Esophagus muscularis mucosa (tissue), 3 donors: Measurements from ENCODE around the gene MRPL41.
"Not testable (repeated sequence)": the region's sequence is repeated elsewhere in the genome, so short reads cannot be mapped to it uniquely, and the experiment has no call there.

Source experiments
- POLR2A ChIP-seq: fragments of 450-650 bp; IDR thresholded peaks from one replicate; pipeline ENCODE4 v1.6.1; 2017; ENCODE audit warnings: antibody characterized with exemption, moderate library complexity, mild to moderate bottlenecking, low read depth
- POLR2AphosphoS5 ChIP-seq, 2 donors: sonication (generic); formaldehyde crosslinking; IDR thresholded peaks; one replicate each; pipeline ENCODE4 v1.6.1; 2017; ENCODE audit warnings: antibody characterized with exemption in 2 of 2
- TF ChIP-seq, protein P1 (sequence below), 3 experiments: fragments of 200-600 bp in 2 of 3; fragments of 450-650 bp in 1 of 3; sonication (generic) in 2 of 3; IDR thresholded peaks; one replicate each; pipeline ENCODE4 v1.5.1; 2017 to 2019; ENCODE audit warnings: antibody characterized with exemption in 3 of 3, mild to moderate bottlenecking in 2 of 3, moderate library complexity in 1 of 3

DNA sequence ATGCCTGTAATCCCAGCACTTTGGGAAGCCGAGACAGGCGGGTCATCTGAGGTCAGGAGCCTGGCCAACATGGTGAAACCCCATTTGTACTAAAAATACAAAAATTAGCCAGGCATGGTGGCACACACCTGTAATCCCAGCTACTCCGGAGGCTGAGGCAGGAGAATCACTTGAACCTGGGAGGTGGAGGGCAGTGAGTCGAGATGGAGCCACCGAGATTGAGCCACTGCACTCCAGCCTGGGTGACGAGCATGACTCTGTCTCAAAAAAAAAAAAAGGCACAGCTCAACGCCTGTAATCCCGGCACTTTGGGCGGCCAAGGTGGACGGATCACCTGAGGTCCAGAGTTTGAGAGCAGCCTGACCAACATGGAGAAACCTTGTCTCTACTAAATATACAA is 2.0 kb downstream of the MRPL41 start:
- not testable (repeated sequence) for TF ChIP-seq POLR2A; POLR2AphosphoS5 (IDR thresholded peaks at IDR 0.05)
- TF ChIP-seq, protein P1, sequence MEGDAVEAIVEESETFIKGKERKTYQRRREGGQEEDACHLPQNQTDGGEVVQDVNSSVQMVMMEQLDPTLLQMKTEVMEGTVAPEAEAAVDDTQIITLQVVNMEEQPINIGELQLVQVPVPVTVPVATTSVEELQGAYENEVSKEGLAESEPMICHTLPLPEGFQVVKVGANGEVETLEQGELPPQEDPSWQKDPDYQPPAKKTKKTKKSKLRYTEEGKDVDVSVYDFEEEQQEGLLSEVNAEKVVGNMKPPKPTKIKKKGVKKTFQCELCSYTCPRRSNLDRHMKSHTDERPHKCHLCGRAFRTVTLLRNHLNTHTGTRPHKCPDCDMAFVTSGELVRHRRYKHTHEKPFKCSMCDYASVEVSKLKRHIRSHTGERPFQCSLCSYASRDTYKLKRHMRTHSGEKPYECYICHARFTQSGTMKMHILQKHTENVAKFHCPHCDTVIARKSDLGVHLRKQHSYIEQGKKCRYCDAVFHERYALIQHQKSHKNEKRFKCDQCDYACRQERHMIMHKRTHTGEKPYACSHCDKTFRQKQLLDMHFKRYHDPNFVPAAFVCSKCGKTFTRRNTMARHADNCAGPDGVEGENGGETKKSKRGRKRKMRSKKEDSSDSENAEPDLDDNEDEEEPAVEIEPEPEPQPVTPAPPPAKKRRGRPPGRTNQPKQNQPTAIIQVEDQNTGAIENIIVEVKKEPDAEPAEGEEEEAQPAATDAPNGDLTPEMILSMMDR (IDR thresholded peaks at IDR 0.05), result not testable (repeated sequence)
